Measurements from ENCODE around the gene SLC1A1.

- TF ChIP-seq CTCF (IDR thresholded peaks at IDR 0.05) (no peak), POLR2A (IDR thresholded peaks at IDR 0.05) (no peak)
These were observed 77.3 kb downstream of the SLC1A1 start for GRCh38 chr9:4567601-4568000.

Data from heart left ventricle (tissue), 13 donors.